K562 (cell line): ENCODE data around the gene SPTBN2. TPM values are rescaled to one million over a fixed set of nuclear protein-coding genes. Genes with fewer than 3 reads are reported as not detected.

Experiments
- CHAMP1 ChIP-seq: fragments of 450-650 bp; IDR thresholded peaks from 2 replicates; pipeline ENCODE4 v1.6.1; 2016; ENCODE audit warnings: mild to moderate bottlenecking
- FOXP1 ChIP-seq: sonication (generic); formaldehyde crosslinking; IDR thresholded peaks from 2 replicates; pipeline ENCODE4 v1.8.0; 2022; ENCODE audit warnings: mild to moderate bottlenecking, missing genetic modification reagents
- KAT7 ChIP-seq: sonication (generic); formaldehyde crosslinking; IDR thresholded peaks from 2 replicates; pipeline ENCODE4 v1.8.0; 2022; ENCODE audit warnings: missing genetic modification reagents, mild to moderate bottlenecking, borderline replicate concordance
- MXD1 ChIP-seq: fragments of 250-450 bp; sonication (Bioruptor Pico); IDR thresholded peaks from 2 replicates; pipeline ENCODE4 v1.8.0; 2021; ENCODE audit warnings: borderline replicate concordance, mild to moderate bottlenecking, moderate library complexity; ENCODE audit not compliant: poor library complexity, severe bottlenecking
- NR2F6 ChIP-seq: fragments of 450-650 bp; formaldehyde crosslinking; IDR thresholded peaks from 2 replicates; pipeline ENCODE4 v1.4.0; 2020; ENCODE audit warnings: mild to moderate bottlenecking
- RUNX1 ChIP-seq: sonication (generic); IDR thresholded peaks from 2 replicates; pipeline ENCODE4 v1.6.1; 2016; ENCODE audit warnings: antibody characterized with exemption, low read depth
- TCF7L2 ChIP-seq: fragments of 150-350 bp; IDR thresholded peaks from 2 replicates; pipeline ENCODE4 v1.6.1; 2016; ENCODE audit warnings: low read depth, mild to moderate bottlenecking, low read length, moderate library complexity
- TFAM ChIP-seq: fragments of 250-450 bp; sonication (Bioruptor Pico); conservative IDR thresholded peaks from 2 replicates; pipeline ENCODE4 v1.5.0; 2021; ENCODE audit warnings: mild to moderate bottlenecking, moderate library complexity
- XRCC3 ChIP-seq: fragments of 450-650 bp; IDR thresholded peaks from 2 replicates; pipeline ENCODE4 v1.6.1; 2017; ENCODE audit warnings: mild to moderate bottlenecking, moderate library complexity
- ZEB2 ChIP-seq: fragments of 450-650 bp; IDR thresholded peaks from 2 replicates; pipeline ENCODE4 v1.6.1; 2016
- ZNF318 ChIP-seq, 2 experiments: fragments of 450-650 bp; IDR thresholded peaks; 2 replicates each; pipeline ENCODE4 v1.6.1; 2016; ENCODE audit warnings: mild to moderate bottlenecking in 2 of 2, borderline replicate concordance in 1 of 2, low read depth in 1 of 2, moderate library complexity in 1 of 2
- ZNF41 ChIP-seq: fragments of 250-450 bp; sonication (Bioruptor Pico); conservative IDR thresholded peaks from 2 replicates; pipeline ENCODE4 v1.4.0; 2020; ENCODE audit warnings: mild to moderate bottlenecking
- ZNF511 ChIP-seq: sonication (generic); formaldehyde crosslinking; IDR thresholded peaks from 2 replicates; pipeline ENCODE4 v1.8.0; 2022; ENCODE audit warnings: mild to moderate bottlenecking, missing genetic modification reagents
- ZNF583 ChIP-seq: fragments of 250-450 bp; sonication (Bioruptor Pico); IDR thresholded peaks from 2 replicates; pipeline ENCODE4 v1.4.0; 2020
- ZNF778 ChIP-seq: fragments of 450-650 bp; formaldehyde crosslinking; IDR thresholded peaks from 2 replicates; pipeline ENCODE4 v1.4.0; 2020; ENCODE audit warnings: mild to moderate bottlenecking, moderate library complexity
- polyA plus RNA-seq, 8 experiments: library from polyadenylated mRNA; depleted of rRNA in 4 of 8; stranded (reverse) in 5 of 8; unstranded in 3 of 8; fragments of >200 nt; fragmentation: Nextera tagmentation in 2 of 8; fragmentation: Illumina TruSeq in 1 of 8; extraction: Ambion mirVana in 2 of 8; extraction: Trizol in 1 of 8; gene quantifications; 2 replicates each; pipeline versions ENCODE4 v1.2.1 to v1.2.3, GENCODE V29; 2011 to 2014; ENCODE audit warnings: inconsistent platforms in 1 of 8, missing spikeins in 1 of 8
- total RNA-seq, 7 experiments: library from RNA; depleted of rRNA in 6 of 7; stranded (reverse); fragments of >200 nt in 6 of 7; fragmentation: Illumina TruSeq in 2 of 7; extraction: Trizol in 2 of 7; gene quantifications; 2 replicates each; pipeline versions ENCODE4 v1.2.1 to v1.2.3, GENCODE V29; 2011 to 2021; ENCODE audit warnings: low replicate concordance in 1 of 7

The SPTBN2 gene
- total and polyA plus RNA-seq, 9 of the 15 experiments (the other 6 are each of a cell fraction or from before 2014, with no cell fraction given): 0.38 to 56.5 (median 19.7) TPM

- no peak for TF ChIP-seq KAT7 (CRISPR knock-in tag)
- peak; percentile 96 for TF ChIP-seq ZEB2
- no peak for TF ChIP-seq ZNF583 (CRISPR knock-in tag)
- TF ChIP-seq RUNX1: no peak
- TF ChIP-seq ZNF778 (CRISPR knock-in tag): no peak
- no peak for TF ChIP-seq ZNF41
- TF ChIP-seq ZNF318 (IDR thresholded peaks at IDR 0.05; ENCODE audit: borderline replicate concordance in 1 of 2, low read depth in 1 of 2): no peak
- TF ChIP-seq TFAM (CRISPR knock-in tag): no peak
- no peak for TF ChIP-seq MXD1 (CRISPR knock-in tag)
- no peak for TF ChIP-seq NR2F6 (CRISPR knock-in tag)
- TF ChIP-seq XRCC3: no peak
- TF ChIP-seq FOXP1 (CRISPR knock-in tag): no peak
- no peak for TF ChIP-seq ZNF511 (CRISPR knock-in tag)
- TF ChIP-seq TCF7L2: no peak
- TF ChIP-seq CHAMP1: peak; percentile 39; the same call in 1 of the 2 replicates
Observed at GRCh38 chr11:66701432-66702240, 27.4 kb downstream of the SPTBN2 start (continued).
